ENCODE measurements around the gene PCCA. TPM values are rescaled to one million over a fixed set of nuclear protein-coding genes. Genes with fewer than 3 reads are reported as not detected.
"Not testable (repeated sequence)": the region's sequence is repeated elsewhere in the genome, so short reads cannot be mapped to it uniquely, and the experiment has no call there.

The PCCA gene
- total and polyA plus RNA-seq, 4 donors, result 8.3 to 71.8 (median 22.8) TPM

GRCh38 chr13:100163375-100163774 lies 74.5 kb downstream of the PCCA start:
- ATAC-seq (ENCODE audit: insufficient read depth, low FRiP score), result no peak
- no peak overlapping the region for H3K9ac ChIP-seq (ENCODE audit: insufficient read depth in 1 of 2, low read length in 2 of 2)

GRCh38 chr13:100173203-100173602 lies 84.3 kb downstream of the PCCA start:
- Histone ChIP-seq H3K4me3 (no peak overlapping the region), H3K36me3 (ENCODE audit: control insufficient read depth in 4 of 4, insufficient read depth in 4 of 4, low read length in 4 of 4) (peaks cover 0 to 7% (median 0%) of the 10 kb centered on the region in 4 donors), H3K9ac (ENCODE audit: insufficient read depth in 1 of 2, low read length in 2 of 2) (no peak overlapping the region), H3K27me3 (ENCODE audit: control insufficient read depth in 3 of 3, insufficient read depth in 3 of 3, low read length in 2 of 3) (no peaks in the 10 kb centered on the region), H3K27ac (ENCODE audit: low read depth in 1 of 2, low read length in 1 of 2) (no peak overlapping the region), H3K9me3 (ENCODE audit: control insufficient read depth in 4 of 4, insufficient read depth in 3 of 4, low read length in 3 of 4) (no peaks in the 10 kb centered on the region), H3K4me1 (ENCODE audit: control insufficient read depth in 5 of 5, insufficient read depth in 5 of 5, low read length in 5 of 5) (peaks cover 0 to 5% (median 0%) of the 10 kb centered on the region in 5 donors)
- 98% methylated on average over 5 of the region's 5 CpGs for WGBS, 2 donors
- ATAC-seq (ENCODE audit: insufficient read depth, low FRiP score) (no peak), DNase-seq (no peak)
- no peak for TF ChIP-seq CTCF (IDR thresholded peaks at IDR 0.05; ENCODE audit: control extremely low read depth, extremely low read depth)

More at GRCh38 chr13:100163375-100163774, 74.5 kb downstream of the PCCA start:
- no peak for DNase-seq
- Histone ChIP-seq H3K9me3 (ENCODE audit: control insufficient read depth in 4 of 4, insufficient read depth in 3 of 4, low read length in 3 of 4) (no peaks in the 10 kb centered on the region), H3K4me3 (no peak overlapping the region), H3K27me3 (ENCODE audit: control insufficient read depth in 3 of 3, insufficient read depth in 3 of 3, low read length in 2 of 3) (no peaks in the 10 kb centered on the region), H3K27ac (ENCODE audit: low read depth in 1 of 2, low read length in 1 of 2) (no peak overlapping the region), H3K4me1 (ENCODE audit: control insufficient read depth in 5 of 5, insufficient read depth in 5 of 5, low read length in 5 of 5) (no peaks in the 10 kb centered on the region), H3K36me3 (ENCODE audit: control insufficient read depth in 4 of 4, insufficient read depth in 4 of 4, low read length in 4 of 4) (peaks cover 0 to 5% (median 0%) of the 10 kb centered on the region in 4 donors)
- WGBS, 2 donors, result 82 to 95% methylated on average over 1 of the region's 1 CpG
- no peak for TF ChIP-seq CTCF (IDR thresholded peaks at IDR 0.05; ENCODE audit: control extremely low read depth, extremely low read depth)

- H3K9me3 ChIP-seq (ENCODE audit: control insufficient read depth in 4 of 4, insufficient read depth in 3 of 4, low read length in 3 of 4); DNase-seq; H3K4me1 ChIP-seq (ENCODE audit: control insufficient read depth in 5 of 5, insufficient read depth in 5 of 5, low read length in 5 of 5); H3K4me3 ChIP-seq; H3K27ac ChIP-seq (ENCODE audit: low read depth in 1 of 2, low read length in 1 of 2); H3K27me3 ChIP-seq (ENCODE audit: control insufficient read depth in 3 of 3, insufficient read depth in 3 of 3, low read length in 2 of 3); H3K36me3 ChIP-seq (ENCODE audit: control insufficient read depth in 4 of 4, insufficient read depth in 4 of 4, low read length in 4 of 4); ATAC-seq (ENCODE audit: insufficient read depth, low FRiP score); H3K9ac ChIP-seq (ENCODE audit: insufficient read depth in 1 of 2, low read length in 2 of 2): not testable (repeated sequence)
- 97 to 99% methylated on average over 4 of the region's 4 CpGs for WGBS, 2 donors
These were observed 85.6 kb downstream of the PCCA start for GRCh38 chr13:100174455-100174854.

- DNase-seq (no peak), ATAC-seq (ENCODE audit: insufficient read depth, low FRiP score) (no peak)
- WGBS, 2 donors, result 97% methylated on average over 2 of the region's 2 CpGs
- TF ChIP-seq CTCF (IDR thresholded peaks at IDR 0.05; ENCODE audit: control extremely low read depth, extremely low read depth), result no peak
- no peaks in the 10 kb centered on the region for H3K9me3 ChIP-seq (ENCODE audit: control insufficient read depth in 4 of 4, insufficient read depth in 3 of 4, low read length in 3 of 4)
- peaks cover 0 to 5% (median 0%) of the 10 kb centered on the region in 5 donors for H3K4me1 ChIP-seq (ENCODE audit: control insufficient read depth in 5 of 5, insufficient read depth in 5 of 5, low read length in 5 of 5)
- no peak overlapping the region for H3K4me3 ChIP-seq
- H3K27me3 ChIP-seq (ENCODE audit: control insufficient read depth in 3 of 3, insufficient read depth in 3 of 3, low read length in 2 of 3), result no peaks in the 10 kb centered on the region
- no peak overlapping the region for H3K9ac ChIP-seq (ENCODE audit: insufficient read depth in 1 of 2, low read length in 2 of 2)
- peaks cover 0 to 7% (median 0%) of the 10 kb centered on the region in 4 donors for H3K36me3 ChIP-seq (ENCODE audit: control insufficient read depth in 4 of 4, insufficient read depth in 4 of 4, low read length in 4 of 4)
- H3K27ac ChIP-seq (ENCODE audit: low read depth in 1 of 2, low read length in 1 of 2), result no peak overlapping the region
These were observed 86.3 kb downstream of the PCCA start for GRCh38 chr13:100175078-100175802.

Data from lung (tissue), 12 donors.